Activated CD4-positive, alpha-beta memory T cell treated with anti-CD3 and anti-CD28 coated beads for 36 hours (primary cell): Measurements from ENCODE around the gene SLC5A6. TPM values are rescaled to one million over a fixed set of nuclear protein-coding genes. Genes with fewer than 3 reads are reported as not detected.

Source experiments
- CTCF ChIA-PET: fragments of 350-600 bp; sonication (Branson Sonifier 250); formaldehyde crosslinking; loops from one replicate; lab custom pipeline; 2021; ENCODE audit warnings: antibody characterized with exemption, inconsistent platforms; lab: Charles Lee
- POLR2A ChIA-PET: fragments of 350-600 bp; sonication (Branson Sonifier 250); formaldehyde crosslinking; loops from one replicate; lab custom pipeline; 2021; ENCODE audit warnings: antibody characterized with exemption; lab: Charles Lee
- DNase-seq: peaks from one replicate; pipeline ENCODE4 v3.0.0-alpha.2; 2020
- H3K27ac Mint-ChIP-seq: one replicate; pipeline ENCODE4 v1.8.0; 2021; ENCODE audit warnings: mixed read lengths
- H3K27me3 Mint-ChIP-seq: one replicate; pipeline ENCODE4 v1.8.0; 2021; ENCODE audit warnings: mixed read lengths
- H3K36me3 Mint-ChIP-seq: one replicate; pipeline ENCODE4 v1.8.0; 2021; ENCODE audit warnings: mixed read lengths
- H3K4me1 Mint-ChIP-seq: one replicate; pipeline ENCODE4 v1.8.0; 2021; ENCODE audit warnings: low read depth, mixed read lengths
- H3K4me3 Mint-ChIP-seq: one replicate; pipeline ENCODE4 v1.8.0; 2021; ENCODE audit warnings: mild to moderate bottlenecking, mixed read lengths
- H3K9me3 Mint-ChIP-seq: one replicate; pipeline ENCODE4 v1.8.0; 2021; ENCODE audit warnings: mixed read lengths
- intact Hi-C: fragments of 100-400 bp; cut with micrococcal nuclease; formaldehyde crosslinking; loops from one replicate; pipeline ENCODE4 v1.15.1; 2023
- total RNA-seq, 2 experiments: library from RNA; stranded (reverse); gene quantifications; one replicate each; pipeline ENCODE4 v1.2.3, GENCODE V29; 2021

Gene SLC5A6
- total RNA-seq, 2 experiments from 2014 or later = 29.2 to 30.2 TPM

- Mint-ChIP-seq H3K4me3 (no peak overlapping the region), H3K36me3 (peaks cover 8% of the 10 kb centered on the region), H3K4me1 (no peaks in the 10 kb centered on the region), H3K9me3 (no peaks in the 10 kb centered on the region), H3K27me3 (peaks cover 4% of the 10 kb centered on the region), H3K27ac (no peak overlapping the region)
- ChIA-PET CTCF (interaction anchor here (0.6 to 2.4 kb wide), 4 partner anchors 32 to 96 kb away, joined by 3 to 22 read pairs (median 6); no protein-coding TSS in a partner anchor), POLR2A (interaction anchor here (1.0 to 1.8 kb wide), 2 partner anchors 22 to 30 kb away, joined by 3 to 5 read pairs; no protein-coding TSS in a partner anchor)
- DNase-seq = no peak
- intact Hi-C loops = no loop called here
These were observed 35.8 kb upstream of the SLC5A6 start for GRCh38 chr2:27247893-27248292.

GRCh38 chr2:27245626-27246025, 33.6 kb upstream of the SLC5A6 start:
- no peak overlapping the region for H3K27ac Mint-ChIP-seq
- no peaks in the 10 kb centered on the region for H3K4me1 Mint-ChIP-seq
- H3K9me3 Mint-ChIP-seq = no peaks in the 10 kb centered on the region
- ChIA-PET POLR2A (no interaction called here), CTCF (interaction anchor here (1.4 kb wide), 1 partner anchor 57 kb away, joined by 7 read pairs; no protein-coding TSS in a partner anchor)
- H3K36me3 Mint-ChIP-seq = peaks cover 21% of the 10 kb centered on the region
- H3K27me3 Mint-ChIP-seq = peaks cover 1% of the 10 kb centered on the region
- intact Hi-C loops = no loop called here
- DNase-seq = no peak
- H3K4me3 Mint-ChIP-seq = no peak overlapping the region

GRCh38 chr2:27245116-27245515, 33.0 kb upstream of the SLC5A6 start:
- H3K27me3 Mint-ChIP-seq = peaks cover 1% of the 10 kb centered on the region
- H3K27ac Mint-ChIP-seq = no peak overlapping the region
- DNase-seq = no peak
- CTCF ChIA-PET = no interaction called here
- no peaks in the 10 kb centered on the region for H3K9me3 Mint-ChIP-seq
- no peak overlapping the region for H3K4me3 Mint-ChIP-seq
- intact Hi-C loops = no loop called here
- H3K36me3 Mint-ChIP-seq = peaks cover 26% of the 10 kb centered on the region
- POLR2A ChIA-PET = no interaction called here
- H3K4me1 Mint-ChIP-seq = no peaks in the 10 kb centered on the region

- DNase-seq = no peak
- ChIA-PET CTCF (interaction anchor here (0.6 to 1.0 kb wide), 2 partner anchors 37 to 1183 kb away, joined by 3 read pairs; no protein-coding TSS in a partner anchor), POLR2A (no interaction called here)
- Mint-ChIP-seq H3K36me3 (peaks cover 37% of the 10 kb centered on the region), H3K27me3 (peaks cover 1% of the 10 kb centered on the region), H3K9me3 (no peaks in the 10 kb centered on the region), H3K27ac (no peak overlapping the region), H3K4me1 (no peaks in the 10 kb centered on the region), H3K4me3 (no peak overlapping the region)
- intact Hi-C loops = no loop called here
These were observed 31.5 kb upstream of the SLC5A6 start for GRCh38 chr2:27243391-27244130.

- CTCF ChIA-PET = interaction anchor here (1.4 to 2.4 kb wide), 2 partner anchors 23 to 37 kb away, joined by 4 to 9 read pairs; no protein-coding TSS in a partner anchor
- DNase-seq = no peak
- peaks cover 45% of the 10 kb centered on the region for H3K36me3 Mint-ChIP-seq
- no peaks in the 10 kb centered on the region for H3K27me3 Mint-ChIP-seq
- H3K4me1 Mint-ChIP-seq = no peaks in the 10 kb centered on the region
- no peak overlapping the region for H3K27ac Mint-ChIP-seq
- POLR2A ChIA-PET = interaction anchor here (1.7 kb wide), 1 partner anchor 11 kb away, joined by 4 read pairs; no protein-coding TSS in a partner anchor
- intact Hi-C loops = no loop called here
- no peak overlapping the region for H3K4me3 Mint-ChIP-seq
- no peaks in the 10 kb centered on the region for H3K9me3 Mint-ChIP-seq
These were observed 30.5 kb upstream of the SLC5A6 start for GRCh38 chr2:27242614-27242951.

- Mint-ChIP-seq H3K27ac (no peak overlapping the region), H3K4me3 (no peak overlapping the region), H3K36me3 (peaks cover 50% of the 10 kb centered on the region), H3K4me1 (no peaks in the 10 kb centered on the region), H3K27me3 (no peaks in the 10 kb centered on the region), H3K9me3 (no peaks in the 10 kb centered on the region)
- DNase-seq = no peak
- POLR2A ChIA-PET = interaction anchor here (1.0 to 1.7 kb wide), 2 partner anchors 10 to 108 kb away, joined by 3 to 4 read pairs; partner anchors contain the start of gene PREB
- intact Hi-C loops = no loop called here
- CTCF ChIA-PET = interaction anchor here (1.0 to 2.4 kb wide), 3 partner anchors 22 to 38 kb away, joined by 3 to 9 read pairs (median 4); no protein-coding TSS in a partner anchor
These were observed 29.9 kb upstream of the SLC5A6 start for GRCh38 chr2:27241761-27242613.

- Mint-ChIP-seq H3K27ac (no peak overlapping the region), H3K9me3 (no peaks in the 10 kb centered on the region), H3K4me1 (no peaks in the 10 kb centered on the region), H3K36me3 (peaks cover 59% of the 10 kb centered on the region), H3K27me3 (no peaks in the 10 kb centered on the region), H3K4me3 (no peak overlapping the region)
- DNase-seq = no peak
- ChIA-PET CTCF (interaction anchor here (0.6 to 2.4 kb wide), 3 partner anchors 24 to 63 kb away, joined by 3 to 9 read pairs (median 3); no protein-coding TSS in a partner anchor), POLR2A (interaction anchor here (0.6 kb wide), 1 partner anchor 38 kb away, joined by 3 read pairs; no protein-coding TSS in a partner anchor)
- intact Hi-C loops = no loop called here
These were observed 28.3 kb upstream of the SLC5A6 start for GRCh38 chr2:27240406-27240805.

- ChIA-PET CTCF (no interaction called here), POLR2A (no interaction called here)
- H3K4me1 Mint-ChIP-seq = no peaks in the 10 kb centered on the region
- H3K27ac Mint-ChIP-seq = no peak overlapping the region
- H3K36me3 Mint-ChIP-seq = peaks cover 68% of the 10 kb centered on the region
- H3K27me3 Mint-ChIP-seq = no peaks in the 10 kb centered on the region
- no peak overlapping the region for H3K4me3 Mint-ChIP-seq
- no peaks in the 10 kb centered on the region for H3K9me3 Mint-ChIP-seq
- no peak for DNase-seq
- intact Hi-C loops = no loop called here
These were observed 26.9 kb upstream of the SLC5A6 start for GRCh38 chr2:27238976-27239375.

GRCh38 chr2:27237341-27237945, 25.4 kb upstream of the SLC5A6 start:
- Mint-ChIP-seq H3K36me3 (peaks cover 73% of the 10 kb centered on the region), H3K27ac (no peak overlapping the region), H3K9me3 (no peaks in the 10 kb centered on the region), H3K4me3 (no peak overlapping the region), H3K4me1 (no peaks in the 10 kb centered on the region), H3K27me3 (no peaks in the 10 kb centered on the region)
- intact Hi-C loops = no loop called here
- ChIA-PET CTCF (interaction anchor here (1.3 kb wide), 1 partner anchor 28 kb away, joined by 4 read pairs; no protein-coding TSS in a partner anchor), POLR2A (interaction anchor here (1.2 kb wide), 1 partner anchor 11 kb away, joined by 3 read pairs; no protein-coding TSS in a partner anchor)
- DNase-seq = no peak

GRCh38 chr2:27236626-27237025, 24.6 kb upstream of the SLC5A6 start:
- Mint-ChIP-seq H3K27ac (no peak overlapping the region), H3K9me3 (no peaks in the 10 kb centered on the region), H3K4me1 (no peaks in the 10 kb centered on the region), H3K27me3 (no peaks in the 10 kb centered on the region), H3K4me3 (no peak overlapping the region), H3K36me3 (peaks cover 75% of the 10 kb centered on the region)
- intact Hi-C loops = no loop called here
- DNase-seq = no peak
- CTCF ChIA-PET = interaction anchor here (0.7 to 0.9 kb wide), 2 partner anchors 66 to 149 kb away, joined by 3 read pairs; no protein-coding TSS in a partner anchor
- POLR2A ChIA-PET = interaction anchor here (1.2 kb wide), 1 partner anchor 10 kb away, joined by 3 read pairs; no protein-coding TSS in a partner anchor

GRCh38 chr2:27236136-27236535, 24.1 kb upstream of the SLC5A6 start:
- H3K4me1 Mint-ChIP-seq = no peaks in the 10 kb centered on the region
- H3K36me3 Mint-ChIP-seq = peaks cover 75% of the 10 kb centered on the region
- DNase-seq = no peak
- H3K4me3 Mint-ChIP-seq = no peak overlapping the region
- H3K9me3 Mint-ChIP-seq = no peaks in the 10 kb centered on the region
- CTCF ChIA-PET = interaction anchor here (0.7 to 0.9 kb wide), 3 partner anchors 66 to 149 kb away, joined by 3 read pairs; no protein-coding TSS in a partner anchor
- intact Hi-C loops = no loop called here
- no peaks in the 10 kb centered on the region for H3K27me3 Mint-ChIP-seq
- H3K27ac Mint-ChIP-seq = no peak overlapping the region
- POLR2A ChIA-PET = interaction anchor here (1.2 kb wide), 1 partner anchor 10 kb away, joined by 3 read pairs; no protein-coding TSS in a partner anchor
